ENCODE measurements around the gene RAB31. TPM values are rescaled to one million over a fixed set of nuclear protein-coding genes. Genes with fewer than 3 reads are reported as not detected.

RAB31 gene
- polyA plus RNA-seq, 1 donor (not counting 4 experiments of a cell fraction or from before 2014, with no cell fraction given), result 47.0 TPM

GRCh38 chr18:9682572-9682971 is 25.5 kb upstream of the RAB31 start:
- Histone ChIP-seq H3K9me1 (ENCODE audit: control insufficient read depth, extremely low read depth, insufficient read depth, low read length) (no peaks in the 10 kb centered on the region), H4K20me1 (ENCODE audit: control insufficient read depth, extremely low read depth, insufficient read depth, low read length) (no peaks in the 10 kb centered on the region), H3K4me1 (ENCODE audit: control insufficient read depth, extremely low read depth, insufficient read depth, low read length) (peaks cover 4% of the 10 kb centered on the region), H3K27ac (ENCODE audit: control insufficient read depth, insufficient read depth, low read length) (no peak overlapping the region), H2AFZ (ENCODE audit: control insufficient read depth, low read length) (no peak overlapping the region), H3K9ac (ENCODE audit: control insufficient read depth, extremely low read depth, insufficient read depth, low read length) (no peak overlapping the region), H3K36me3 (ENCODE audit: control insufficient read depth in 2 of 2, extremely low read depth in 1 of 2, insufficient read depth in 2 of 2, low read length in 2 of 2) (no peaks in the 10 kb centered on the region), H3K79me2 (ENCODE audit: control insufficient read depth, insufficient read depth, low read length) (no peaks in the 10 kb centered on the region), H3K9me3 (ENCODE audit: control insufficient read depth, low read depth, low read length) (no peaks in the 10 kb centered on the region), H3K4me2 (ENCODE audit: control insufficient read depth, extremely low read depth, insufficient read depth, low read depth, low read length) (no peak overlapping the region), H3K27me3 (ENCODE audit: control insufficient read depth, extremely low read depth, insufficient read depth, low read length) (no peaks in the 10 kb centered on the region), H3K4me3 (ENCODE audit: control insufficient read depth in 2 of 3, extremely low read depth in 1 of 3, insufficient read depth in 2 of 3, low read depth in 1 of 3, low read length in 3 of 3) (no peak overlapping the region)
- no peak for TF ChIP-seq EZH2 (IDR thresholded peaks at IDR 0.05; ENCODE audit: low read length)
- no peak for TF ChIP-seq CTCF (optimal IDR thresholded peaks at IDR 0.05 in 1 of 3, IDR thresholded peaks at IDR 0.05 in 1 of 3, conservative IDR thresholded peaks at IDR 0.05 in 1 of 3; ENCODE audit: extremely low read depth in 1 of 3, insufficient read depth in 2 of 3, low read length in 3 of 3)
- DNase-seq (ENCODE audit: low read depth, low spot score), result no peak
- FAIRE-seq, result no peak
- dilution Hi-C loops (cut with MboI; ENCODE audit: extremely low pct_ligation_motif_present, low sequenced_read_pairs), result no loop called here

DNA sequence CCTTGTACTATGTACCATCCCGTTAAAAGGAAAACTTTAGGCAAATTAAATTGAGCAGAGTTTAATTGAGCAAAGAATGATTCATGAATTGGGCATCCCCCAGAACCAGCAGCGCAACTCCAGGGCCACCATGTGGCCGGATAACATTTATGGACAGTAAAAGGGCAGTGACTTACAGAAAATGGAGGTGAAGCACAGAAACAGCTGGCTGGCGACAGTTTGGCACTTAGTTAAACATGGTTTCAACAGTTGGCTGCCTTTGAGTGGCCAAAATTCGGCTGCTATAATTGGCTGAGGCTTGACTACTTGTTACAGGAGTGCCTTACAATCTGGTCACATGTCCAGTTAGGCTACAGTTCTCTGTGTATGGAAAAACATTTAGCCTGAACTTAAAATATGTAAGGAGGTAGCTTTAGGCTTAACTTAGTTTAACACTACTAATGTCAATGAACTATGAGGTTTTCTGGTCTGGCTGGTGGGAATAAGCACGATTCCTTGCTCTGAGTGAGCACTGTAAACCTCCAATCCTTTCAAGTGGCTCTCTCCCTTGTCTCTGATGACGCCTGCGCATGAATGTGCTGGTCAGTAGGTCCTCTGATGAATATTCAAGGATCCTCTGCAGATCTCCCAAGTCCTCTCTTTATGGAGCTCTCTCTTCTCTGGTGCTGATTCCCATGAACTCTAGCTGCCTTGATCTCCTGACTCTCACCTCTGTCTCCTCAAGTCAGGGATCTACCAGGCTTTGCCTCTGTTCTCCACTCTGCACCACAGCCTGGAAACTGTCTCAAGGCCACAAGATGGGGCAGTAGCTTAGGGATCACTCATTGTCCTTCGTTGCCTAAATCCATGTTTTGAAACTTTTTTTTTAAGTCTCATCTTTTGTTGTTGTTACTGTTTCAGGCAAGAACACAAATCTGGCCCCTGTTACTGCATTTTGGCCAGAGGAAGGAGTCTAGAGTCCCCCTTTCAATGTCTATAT is 24.4 kb upstream of the RAB31 start:
- DNase-seq (ENCODE audit: low read depth, low spot score) (no peak), FAIRE-seq (peak; percentile 85)
- no peak overlapping the region for H3K27ac ChIP-seq (ENCODE audit: control insufficient read depth, insufficient read depth, low read length)
- no peaks in the 10 kb centered on the region for H3K36me3 ChIP-seq (ENCODE audit: control insufficient read depth in 2 of 2, extremely low read depth in 1 of 2, insufficient read depth in 2 of 2, low read length in 2 of 2)
- H2AFZ ChIP-seq (ENCODE audit: control insufficient read depth, low read length), result peak overlapping the region; percentile 45
- dilution Hi-C loops (cut with MboI; ENCODE audit: extremely low pct_ligation_motif_present, low sequenced_read_pairs), result no loop called here
- H3K4me1 ChIP-seq (ENCODE audit: control insufficient read depth, extremely low read depth, insufficient read depth, low read length), result peaks cover 15% of the 10 kb centered on the region
- H3K79me2 ChIP-seq (ENCODE audit: control insufficient read depth, insufficient read depth, low read length), result no peaks in the 10 kb centered on the region
- no peak overlapping the region for H3K4me3 ChIP-seq (ENCODE audit: control insufficient read depth in 2 of 3, extremely low read depth in 1 of 3, insufficient read depth in 2 of 3, low read depth in 1 of 3, low read length in 3 of 3)
- H4K20me1 ChIP-seq (ENCODE audit: control insufficient read depth, extremely low read depth, insufficient read depth, low read length), result no peaks in the 10 kb centered on the region
- no peaks in the 10 kb centered on the region for H3K9me3 ChIP-seq (ENCODE audit: control insufficient read depth, low read depth, low read length)
- peak; percentile 26 to 65 (median 39) for TF ChIP-seq CTCF (optimal IDR thresholded peaks at IDR 0.05 in 1 of 3, IDR thresholded peaks at IDR 0.05 in 1 of 3, conservative IDR thresholded peaks at IDR 0.05 in 1 of 3; ENCODE audit: extremely low read depth in 1 of 3, insufficient read depth in 2 of 3, low read length in 3 of 3)
- no peak for TF ChIP-seq EZH2 (IDR thresholded peaks at IDR 0.05; ENCODE audit: low read length)
- H3K9ac ChIP-seq (ENCODE audit: control insufficient read depth, extremely low read depth, insufficient read depth, low read length), result no peak overlapping the region
- H3K9me1 ChIP-seq (ENCODE audit: control insufficient read depth, extremely low read depth, insufficient read depth, low read length), result no peaks in the 10 kb centered on the region
- no peaks in the 10 kb centered on the region for H3K27me3 ChIP-seq (ENCODE audit: control insufficient read depth, extremely low read depth, insufficient read depth, low read length)
- no peak overlapping the region for H3K4me2 ChIP-seq (ENCODE audit: control insufficient read depth, extremely low read depth, insufficient read depth, low read depth, low read length)

Data from keratinocyte (primary cell).